HL-60 (cell line): ENCODE measurements around the gene WNT4.

ENCODE experiments used
- DNase-seq, 2 experiments: peaks; one replicate each; pipeline ENCODE4 v3.0.0-alpha.2; 2010 to 2020; ENCODE audit warnings: low read depth in 1 of 2, low spot score in 1 of 2
- H3K27ac ChIP-seq: fragments of 250-450 bp; sonication (Bioruptor Pico); replicated peaks from 2 replicates; pipeline ENCODE4 v1.5.1; 2020; ENCODE audit warnings: mild to moderate bottlenecking, moderate library complexity
- H3K27me3 ChIP-seq: fragments of 250-450 bp; sonication (Bioruptor Pico); 2 replicates; pipeline ENCODE4 v1.5.1; 2021; ENCODE audit warnings: mild to moderate bottlenecking, moderate library complexity; ENCODE audit not compliant: insufficient read depth, poor library complexity, severe bottlenecking
- H3K4me3 ChIP-seq: replicated peaks from 2 replicates; pipeline ENCODE4 v1.5.1; 2011; ENCODE audit warnings: mild to moderate bottlenecking, control low read depth, low read length; ENCODE audit not compliant: insufficient read depth
- CTCF ChIP-seq: IDR thresholded peaks from one replicate; pipeline ENCODE4 v1.5.1; 2011; ENCODE audit warnings: low read length, control low read depth, inconsistent platforms; ENCODE audit not compliant: insufficient read depth
- GABPA ChIP-seq: IDR thresholded peaks from 2 replicates; pipeline ENCODE4 v1.6.1; 2012; ENCODE audit warnings: low read depth
- POLR2AphosphoS5 ChIP-seq: IDR thresholded peaks from 2 replicates; pipeline ENCODE4 v1.6.1; 2012; ENCODE audit warnings: low read depth
- REST ChIP-seq: IDR thresholded peaks from 2 replicates; pipeline ENCODE4 v1.6.1; 2012; ENCODE audit warnings: low read depth; ENCODE audit not compliant: insufficient replicate concordance
- SPI1 ChIP-seq: IDR thresholded peaks from 2 replicates; pipeline ENCODE4 v1.6.1; 2012; ENCODE audit warnings: low read depth, mild to moderate bottlenecking, borderline replicate concordance

WNT4 gene

GRCh38 chr1:22110016-22110415 lies 32.9 kb downstream of the WNT4 start:
- Histone ChIP-seq H3K27ac (no peak overlapping the region), H3K27me3 (no peaks in the 10 kb centered on the region), H3K4me3 (no peak overlapping the region)
- TF ChIP-seq GABPA: no peak
- no peak for TF ChIP-seq SPI1
- no peak for DNase-seq

GRCh38 chr1:22108339-22109105 lies 34.4 kb downstream of the WNT4 start:
- Histone ChIP-seq H3K27ac (no peak overlapping the region), H3K27me3 (no peaks in the 10 kb centered on the region), H3K4me3 (no peak overlapping the region)
- DNase-seq: no peak
- no peak for TF ChIP-seq REST
- no peak for TF ChIP-seq CTCF
- no peak for TF ChIP-seq GABPA
- no peak for TF ChIP-seq POLR2AphosphoS5
- no peak for TF ChIP-seq SPI1

- Histone ChIP-seq H3K27ac (no peak overlapping the region), H3K27me3 (no peaks in the 10 kb centered on the region), H3K4me3 (no peak overlapping the region)
- TF ChIP-seq GABPA: no peak
- no peak for DNase-seq
Measured at GRCh38 chr1:22107126-22107525, 35.8 kb downstream of the WNT4 start.

GRCh38 chr1:22105611-22106207 lies 37.2 kb downstream of the WNT4 start:
- H3K4me3 ChIP-seq: no peak overlapping the region
- peak; percentile 26 to 32 for DNase-seq
- H3K27me3 ChIP-seq: no peaks in the 10 kb centered on the region
- H3K27ac ChIP-seq: no peak overlapping the region
- TF ChIP-seq REST (no peak), SPI1 (no peak), CTCF (peak; percentile 86)

GRCh38 chr1:22104865-22105437 lies 37.9 kb downstream of the WNT4 start:
- H3K27me3 ChIP-seq: no peaks in the 10 kb centered on the region
- DNase-seq: no peak
- H3K27ac ChIP-seq: no peak overlapping the region
- H3K4me3 ChIP-seq: no peak overlapping the region
- no peak for TF ChIP-seq SPI1
- no peak for TF ChIP-seq POLR2AphosphoS5
- TF ChIP-seq REST: no peak
- TF ChIP-seq CTCF: no peak
- TF ChIP-seq GABPA: no peak
